ENCODE measurements around the gene TRABD.

DNA sequence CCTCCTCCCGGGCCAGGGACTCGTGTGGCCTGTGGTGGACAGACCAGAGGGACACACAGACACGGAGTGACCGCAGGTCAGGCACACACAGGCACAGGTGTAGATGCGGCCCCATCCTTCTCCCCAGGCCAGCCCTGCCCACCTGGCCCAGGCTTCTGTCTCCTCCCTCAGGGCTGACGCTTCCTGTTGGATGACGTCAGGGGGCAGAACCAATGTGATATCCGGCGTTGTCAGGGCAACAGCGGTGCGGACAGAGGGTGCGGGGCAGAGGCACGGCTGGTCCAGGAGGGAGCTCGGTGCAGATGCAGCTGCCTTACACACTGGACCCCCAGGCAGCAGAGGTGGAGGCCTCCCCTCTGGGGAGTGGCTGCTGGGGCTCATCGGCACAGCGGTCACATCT is 62.0 kb downstream of the TRABD start:
- TF ChIP-seq EP300 (IDR thresholded peaks at IDR 0.05) (no peak), POLR2A (IDR thresholded peaks at IDR 0.05) (no peak)
- TF ChIP-seq, protein P1, sequence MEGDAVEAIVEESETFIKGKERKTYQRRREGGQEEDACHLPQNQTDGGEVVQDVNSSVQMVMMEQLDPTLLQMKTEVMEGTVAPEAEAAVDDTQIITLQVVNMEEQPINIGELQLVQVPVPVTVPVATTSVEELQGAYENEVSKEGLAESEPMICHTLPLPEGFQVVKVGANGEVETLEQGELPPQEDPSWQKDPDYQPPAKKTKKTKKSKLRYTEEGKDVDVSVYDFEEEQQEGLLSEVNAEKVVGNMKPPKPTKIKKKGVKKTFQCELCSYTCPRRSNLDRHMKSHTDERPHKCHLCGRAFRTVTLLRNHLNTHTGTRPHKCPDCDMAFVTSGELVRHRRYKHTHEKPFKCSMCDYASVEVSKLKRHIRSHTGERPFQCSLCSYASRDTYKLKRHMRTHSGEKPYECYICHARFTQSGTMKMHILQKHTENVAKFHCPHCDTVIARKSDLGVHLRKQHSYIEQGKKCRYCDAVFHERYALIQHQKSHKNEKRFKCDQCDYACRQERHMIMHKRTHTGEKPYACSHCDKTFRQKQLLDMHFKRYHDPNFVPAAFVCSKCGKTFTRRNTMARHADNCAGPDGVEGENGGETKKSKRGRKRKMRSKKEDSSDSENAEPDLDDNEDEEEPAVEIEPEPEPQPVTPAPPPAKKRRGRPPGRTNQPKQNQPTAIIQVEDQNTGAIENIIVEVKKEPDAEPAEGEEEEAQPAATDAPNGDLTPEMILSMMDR (IDR thresholded peaks at IDR 0.05), result no peak

Data from sigmoid colon (tissue), 4 donors.